Measurements from ENCODE around the gene EIF3A.
A peak's percentile ranks its signal among the peaks of the same experiment; 100 is the strongest.
"Not testable (repeated sequence)": the region's sequence is repeated elsewhere in the genome, so short reads cannot be mapped to it uniquely, and the experiment has no call there.

The EIF3A gene

DNA sequence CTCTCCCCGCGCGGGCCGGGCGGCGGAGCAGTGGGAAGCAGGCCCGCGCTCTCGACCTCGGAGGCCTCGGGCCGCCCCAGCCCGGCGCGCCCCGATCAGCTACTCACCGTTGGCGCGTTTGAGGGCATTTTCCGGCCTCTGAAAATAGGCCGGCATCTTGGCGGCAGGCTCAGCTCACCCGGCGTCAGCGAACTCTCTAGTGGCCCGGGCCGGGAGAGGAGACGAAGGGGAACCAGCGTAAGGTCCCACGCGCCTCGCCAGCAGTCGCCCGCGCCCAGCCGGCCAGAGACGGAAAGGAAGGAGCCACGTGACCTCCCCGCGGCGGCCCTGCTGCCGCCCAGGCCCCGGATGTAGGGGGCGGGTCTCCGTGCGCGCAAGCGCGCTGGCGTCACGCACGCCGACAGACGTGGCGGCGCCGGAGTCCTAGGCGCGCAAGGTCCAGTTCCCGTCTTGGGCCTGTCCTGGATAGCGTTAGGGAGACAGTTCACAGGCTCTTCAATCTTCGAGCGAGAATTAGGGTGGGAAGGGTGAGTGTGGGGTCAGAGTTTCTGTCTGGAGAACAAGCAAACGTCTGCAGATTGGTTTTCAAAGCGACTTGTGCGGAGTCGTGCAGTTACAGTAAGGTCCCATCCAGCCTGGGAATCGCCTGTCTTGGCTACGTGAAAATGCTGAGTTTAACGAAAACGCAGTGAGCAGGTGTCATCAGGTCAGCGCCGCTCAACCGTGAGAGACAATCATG is at the start of gene EIF3A:
Gene EIF3A, minus strand, starts transcription at position 297 of the 739 bp plus-strand sequence. Its CDS starts 141 bp downstream, at position 156.
- Histone ChIP-seq H3K27me3 (ENCODE audit: control insufficient read depth, insufficient read depth, low read length) (no peaks in the 10 kb centered on the region), H3K27ac (ENCODE audit: low read depth, low read length) (peak within 1 kb of the TSS; percentile 98), H3K9ac (ENCODE audit: low read length) (peak within 1 kb of the TSS; percentile 99), H3K4me1 (ENCODE audit: control insufficient read depth, insufficient read depth, low read length) (peaks cover 17% of the 10 kb centered on the region), H3K4me3 (ENCODE audit: low read length) (peak within 1 kb of the TSS; percentile 97), H3K36me3 (ENCODE audit: control insufficient read depth, insufficient read depth, low read length) (no peaks in the 10 kb centered on the region)

DNA sequence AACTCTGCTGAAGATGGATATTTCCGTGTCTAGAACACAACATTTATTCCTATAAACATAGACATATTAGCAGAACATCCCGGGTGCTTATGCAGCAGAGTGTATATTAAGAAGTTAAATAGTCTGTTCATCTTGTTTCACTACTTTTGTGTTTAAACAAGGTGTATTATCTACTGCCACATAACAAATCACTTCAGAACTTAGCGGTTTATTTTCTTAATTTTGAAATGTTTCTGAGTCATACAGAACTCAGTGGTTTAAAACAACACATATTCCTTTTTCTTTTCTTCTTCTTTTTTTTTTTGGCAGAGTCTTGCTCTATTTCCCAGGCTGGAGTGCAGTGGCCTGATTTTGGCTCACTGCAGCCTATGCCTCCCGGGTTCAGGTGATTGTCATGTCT is 49.1 kb upstream of the EIF3A start:
- Histone ChIP-seq H3K4me3 (ENCODE audit: low read length) (no peak overlapping the region), H3K9ac (ENCODE audit: low read length) (no peak overlapping the region), H3K36me3 (ENCODE audit: control insufficient read depth, insufficient read depth, low read length) (peaks cover 22% of the 10 kb centered on the region), H3K4me1 (ENCODE audit: control insufficient read depth, insufficient read depth, low read length) (no peaks in the 10 kb centered on the region), H3K27me3 (ENCODE audit: control insufficient read depth, insufficient read depth, low read length) (no peaks in the 10 kb centered on the region), H3K27ac (ENCODE audit: low read depth, low read length) (no peak overlapping the region)

DNA sequence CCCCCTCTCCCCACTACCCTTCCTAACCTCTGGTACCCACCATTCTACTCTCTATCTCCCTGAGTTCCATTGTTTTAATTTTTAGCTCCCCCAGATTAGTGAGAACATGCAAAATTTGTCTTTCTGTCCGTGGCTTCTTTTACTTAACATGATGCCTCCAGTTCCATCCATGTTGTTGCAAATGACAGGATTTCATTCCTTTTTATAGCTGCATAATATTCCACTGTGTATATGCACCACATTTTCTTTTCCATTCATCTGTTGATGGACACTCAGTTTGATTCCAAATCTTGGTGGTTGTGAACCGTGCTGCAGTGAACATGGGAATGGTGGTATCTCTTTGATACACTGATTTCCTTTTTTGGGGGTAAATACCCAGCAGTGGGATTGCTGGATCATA is 45.3 kb upstream of the EIF3A start:
- Histone ChIP-seq H3K9ac (ENCODE audit: low read length) (no peak overlapping the region), H3K27ac (ENCODE audit: low read depth, low read length) (no peak overlapping the region), H3K36me3 (ENCODE audit: control insufficient read depth, insufficient read depth, low read length) (peaks cover 12% of the 10 kb centered on the region), H3K27me3 (ENCODE audit: control insufficient read depth, insufficient read depth, low read length) (no peaks in the 10 kb centered on the region), H3K4me3 (ENCODE audit: low read length) (no peak overlapping the region), H3K4me1 (ENCODE audit: control insufficient read depth, insufficient read depth, low read length) (no peaks in the 10 kb centered on the region)

DNA sequence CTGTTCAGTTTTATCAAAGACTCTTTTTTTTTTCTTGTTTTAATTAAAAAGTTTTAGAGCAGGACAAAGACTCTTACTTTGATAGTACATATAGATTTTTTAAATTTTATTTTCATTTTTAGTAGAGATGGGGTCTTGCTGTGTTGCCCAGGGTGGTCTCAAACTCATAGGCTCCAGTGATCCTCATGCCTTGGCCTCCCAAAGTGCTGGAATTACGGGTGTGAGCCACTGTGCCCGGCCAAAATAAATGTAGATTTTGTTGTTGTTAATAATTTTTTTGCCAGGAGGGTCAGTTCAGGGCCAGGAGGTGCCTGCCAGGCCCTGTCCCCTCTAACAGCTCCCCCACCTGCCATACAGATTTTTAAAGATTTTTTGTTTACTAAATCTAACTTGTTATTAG is 40.3 kb upstream of the EIF3A start:
- no peaks in the 10 kb centered on the region for H3K4me1 ChIP-seq (ENCODE audit: control insufficient read depth, insufficient read depth, low read length)
- H3K36me3 ChIP-seq (ENCODE audit: control insufficient read depth, insufficient read depth, low read length), result peaks cover 5% of the 10 kb centered on the region

GRCh38 chr10:119120413-119120867 is 39.8 kb upstream of the EIF3A start:
- Histone ChIP-seq H3K27ac (ENCODE audit: low read depth, low read length) (no peak overlapping the region), H3K36me3 (ENCODE audit: control insufficient read depth, insufficient read depth, low read length) (peaks cover 4% of the 10 kb centered on the region), H3K27me3 (ENCODE audit: control insufficient read depth, insufficient read depth, low read length) (no peaks in the 10 kb centered on the region), H3K4me3 (ENCODE audit: low read length) (no peak overlapping the region), H3K9ac (ENCODE audit: low read length) (no peak overlapping the region), H3K4me1 (ENCODE audit: control insufficient read depth, insufficient read depth, low read length) (no peaks in the 10 kb centered on the region)

More for the DNA sequence above, 40.3 kb upstream of the EIF3A start:
- no peak overlapping the region for H3K9ac ChIP-seq (ENCODE audit: low read length)
- no peak overlapping the region for H3K27ac ChIP-seq (ENCODE audit: low read depth, low read length)
- no peaks in the 10 kb centered on the region for H3K27me3 ChIP-seq (ENCODE audit: control insufficient read depth, insufficient read depth, low read length)
- H3K4me3 ChIP-seq (ENCODE audit: low read length), result no peak overlapping the region

- H3K27ac ChIP-seq (ENCODE audit: low read depth, low read length), result no peak overlapping the region
- peaks cover 2% of the 10 kb centered on the region for H3K36me3 ChIP-seq (ENCODE audit: control insufficient read depth, insufficient read depth, low read length)
Observed at GRCh38 chr10:119119400-119119799, 38.8 kb upstream of the EIF3A start.

DNA sequence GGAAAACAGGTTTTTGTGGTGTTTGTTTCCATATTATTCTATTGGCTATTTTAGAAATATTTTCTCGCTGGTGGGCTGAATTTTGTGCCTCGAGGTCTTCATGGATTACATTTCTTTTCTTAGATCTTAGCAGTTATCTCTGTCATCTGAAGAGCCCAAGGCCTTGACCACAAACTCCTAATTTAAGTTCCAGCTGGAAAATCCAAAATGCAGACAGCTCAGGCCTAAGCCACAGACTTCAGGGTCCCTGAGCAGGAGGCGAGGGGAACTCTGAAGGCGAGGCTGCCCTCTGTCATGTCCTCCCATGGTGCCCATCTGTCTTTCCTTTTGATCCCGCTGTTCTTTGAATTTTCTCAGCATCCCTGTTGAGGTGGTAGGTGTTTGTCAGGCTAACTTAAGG is 37.6 kb upstream of the EIF3A start:
- H3K4me1 ChIP-seq (ENCODE audit: control insufficient read depth, insufficient read depth, low read length), result peaks cover 7% of the 10 kb centered on the region
- H3K36me3 ChIP-seq (ENCODE audit: control insufficient read depth, insufficient read depth, low read length), result peaks cover 2% of the 10 kb centered on the region
- no peak overlapping the region for H3K4me3 ChIP-seq (ENCODE audit: low read length)
- no peak overlapping the region for H3K9ac ChIP-seq (ENCODE audit: low read length)
- H3K27ac ChIP-seq (ENCODE audit: low read depth, low read length), result no peak overlapping the region
- H3K27me3 ChIP-seq (ENCODE audit: control insufficient read depth, insufficient read depth, low read length), result no peaks in the 10 kb centered on the region

More at GRCh38 chr10:119119400-119119799, 38.8 kb upstream of the EIF3A start:
- Histone ChIP-seq H3K4me1 (ENCODE audit: control insufficient read depth, insufficient read depth, low read length) (peaks cover 2% of the 10 kb centered on the region), H3K27me3 (ENCODE audit: control insufficient read depth, insufficient read depth, low read length) (no peaks in the 10 kb centered on the region), H3K9ac (ENCODE audit: low read length) (no peak overlapping the region), H3K4me3 (ENCODE audit: low read length) (no peak overlapping the region)

- Histone ChIP-seq H3K4me3 (ENCODE audit: low read length) (no peak overlapping the region), H3K36me3 (ENCODE audit: control insufficient read depth, insufficient read depth, low read length) (peaks cover 7% of the 10 kb centered on the region), H3K27me3 (ENCODE audit: control insufficient read depth, insufficient read depth, low read length) (no peaks in the 10 kb centered on the region), H3K27ac (ENCODE audit: low read depth, low read length) (no peak overlapping the region), H3K9ac (ENCODE audit: low read length) (no peak overlapping the region), H3K4me1 (ENCODE audit: control insufficient read depth, insufficient read depth, low read length) (peaks cover 7% of the 10 kb centered on the region)
Observed at GRCh38 chr10:119116326-119116951, 35.8 kb upstream of the EIF3A start.

- Histone ChIP-seq H3K9ac (ENCODE audit: low read length) (no peak overlapping the region), H3K36me3 (ENCODE audit: control insufficient read depth, insufficient read depth, low read length) (peaks cover 7% of the 10 kb centered on the region), H3K4me3 (ENCODE audit: low read length) (no peak overlapping the region), H3K4me1 (ENCODE audit: control insufficient read depth, insufficient read depth, low read length) (peaks cover 7% of the 10 kb centered on the region), H3K27ac (ENCODE audit: low read depth, low read length) (peak overlapping the region; percentile 24), H3K27me3 (ENCODE audit: control insufficient read depth, insufficient read depth, low read length) (no peaks in the 10 kb centered on the region)
Observed at GRCh38 chr10:119115926-119116325, 35.3 kb upstream of the EIF3A start.

DNA sequence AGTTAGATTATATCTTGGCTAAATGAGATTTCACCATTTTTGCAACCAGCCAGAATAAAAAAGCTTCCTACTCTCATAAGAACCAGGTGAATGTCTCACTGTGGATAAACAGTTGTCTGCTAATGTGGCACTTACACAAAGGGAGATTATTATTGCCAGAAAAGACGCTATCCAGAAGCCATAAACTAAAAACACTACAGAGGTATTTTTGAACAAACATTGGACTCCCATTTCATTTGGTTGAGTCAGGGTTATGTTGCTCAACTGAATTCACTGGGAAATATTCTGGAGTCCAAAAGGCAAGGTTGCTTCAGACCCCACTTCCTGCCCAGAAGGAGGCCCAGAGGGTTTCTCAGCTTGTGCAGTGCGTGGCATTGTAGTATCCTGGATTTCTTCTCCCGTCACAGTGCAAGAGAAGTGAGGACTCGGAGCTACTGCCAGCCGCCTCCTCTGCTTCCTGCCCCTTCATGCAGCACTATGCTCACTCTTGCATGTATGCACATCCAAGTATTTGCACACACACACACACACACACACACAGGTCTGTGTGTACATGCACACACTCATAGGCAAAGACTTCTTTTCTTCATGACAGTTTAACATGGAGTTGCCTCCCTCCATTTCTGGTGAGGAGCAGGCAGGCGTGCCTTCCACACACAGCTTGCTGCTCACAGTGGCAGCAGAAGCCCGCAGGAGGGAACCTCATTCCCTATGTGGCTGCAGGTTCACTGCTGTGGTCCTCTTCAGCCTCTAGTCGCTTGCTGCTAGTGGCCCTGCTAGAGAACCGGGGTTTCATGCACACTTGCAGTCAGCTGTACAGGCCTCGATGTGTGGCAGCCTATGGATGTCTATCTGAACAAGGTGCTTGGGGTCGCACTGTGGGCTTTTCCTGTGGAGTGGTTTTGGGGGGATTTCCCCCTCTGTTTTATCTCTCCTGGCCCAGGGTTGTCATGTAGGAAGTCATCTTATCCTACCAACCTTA is 33.4 kb upstream of the EIF3A start:
- no peaks in the 10 kb centered on the region for H3K27me3 ChIP-seq (ENCODE audit: control insufficient read depth, insufficient read depth, low read length)
- no peak overlapping the region for H3K9ac ChIP-seq (ENCODE audit: low read length)
- H3K36me3 ChIP-seq (ENCODE audit: control insufficient read depth, insufficient read depth, low read length), result peaks cover 5% of the 10 kb centered on the region
- peaks cover 7% of the 10 kb centered on the region for H3K4me1 ChIP-seq (ENCODE audit: control insufficient read depth, insufficient read depth, low read length)
- H3K4me3 ChIP-seq (ENCODE audit: low read length), result no peak overlapping the region
- peak overlapping the region; percentile 57 for H3K27ac ChIP-seq (ENCODE audit: low read depth, low read length)

GRCh38 chr10:119112056-119112455 is 31.4 kb upstream of the EIF3A start:
- Histone ChIP-seq H3K27ac (ENCODE audit: low read depth, low read length) (no peak overlapping the region), H3K36me3 (ENCODE audit: control insufficient read depth, insufficient read depth, low read length) (peaks cover 5% of the 10 kb centered on the region), H3K9ac (ENCODE audit: low read length) (no peak overlapping the region), H3K27me3 (ENCODE audit: control insufficient read depth, insufficient read depth, low read length) (no peaks in the 10 kb centered on the region), H3K4me1 (ENCODE audit: control insufficient read depth, insufficient read depth, low read length) (peaks cover 7% of the 10 kb centered on the region), H3K4me3 (ENCODE audit: low read length) (no peak overlapping the region)

DNA sequence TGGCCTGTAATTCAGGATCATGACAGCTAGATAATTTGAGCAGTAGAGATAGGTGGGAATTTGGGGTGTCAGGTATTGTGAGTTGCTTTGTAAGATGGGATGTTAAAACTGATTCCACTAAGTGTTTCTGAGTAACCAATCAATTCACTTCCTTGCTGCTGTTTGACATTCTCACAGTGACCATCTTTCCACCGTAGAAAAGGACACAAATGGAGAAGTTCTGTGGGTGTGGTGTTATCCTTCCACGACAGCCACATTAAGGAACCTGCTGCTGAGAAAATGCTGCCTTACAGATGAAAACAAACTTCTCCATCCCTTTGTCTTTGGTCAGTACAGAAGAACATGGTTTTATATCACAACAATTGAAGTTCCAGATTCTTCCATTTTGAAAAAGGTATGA is 27.2 kb upstream of the EIF3A start:
- H3K9ac ChIP-seq (ENCODE audit: low read length); H3K27me3 ChIP-seq (ENCODE audit: control insufficient read depth, insufficient read depth, low read length); H3K4me3 ChIP-seq (ENCODE audit: low read length); H3K36me3 ChIP-seq (ENCODE audit: control insufficient read depth, insufficient read depth, low read length); H3K27ac ChIP-seq (ENCODE audit: low read depth, low read length); H3K4me1 ChIP-seq (ENCODE audit: control insufficient read depth, insufficient read depth, low read length): not testable (repeated sequence)
